ENCODE data around the gene PXDN.

The PXDN gene

DNA sequence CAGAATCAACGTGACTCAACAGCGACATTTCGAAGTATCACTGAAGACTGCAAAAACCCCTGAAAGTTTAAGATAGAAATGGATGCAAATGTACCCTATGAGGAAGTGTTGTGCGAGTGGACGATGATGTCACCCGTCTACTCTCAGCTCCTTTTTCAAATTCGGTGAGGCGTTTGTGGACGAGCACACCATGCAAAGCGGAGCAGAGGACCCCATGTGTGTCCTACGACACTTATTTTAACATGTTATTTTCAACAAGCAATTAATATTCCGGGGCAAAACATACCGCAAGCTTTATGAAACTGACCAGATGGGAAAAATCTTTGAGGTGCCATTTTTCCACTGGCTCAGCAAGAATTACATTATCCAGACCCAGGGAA lies 2.0 kb downstream of the PXDN start:
- Histone ChIP-seq H3K27me3 (replicated peaks; ENCODE audit: control insufficient read depth, insufficient read depth, low read length) (no peaks in the 10 kb centered on the region), H3K36me3 (ENCODE audit: control insufficient read depth, insufficient read depth, low read length) (no peaks in the 10 kb centered on the region), H3K4me3 (replicated peaks; ENCODE audit: low read depth, low read length) (no peak overlapping the region)
- DNase-seq (ENCODE audit: extremely low read depth, insufficient read length), result no peak
- TF ChIP-seq, protein P1, sequence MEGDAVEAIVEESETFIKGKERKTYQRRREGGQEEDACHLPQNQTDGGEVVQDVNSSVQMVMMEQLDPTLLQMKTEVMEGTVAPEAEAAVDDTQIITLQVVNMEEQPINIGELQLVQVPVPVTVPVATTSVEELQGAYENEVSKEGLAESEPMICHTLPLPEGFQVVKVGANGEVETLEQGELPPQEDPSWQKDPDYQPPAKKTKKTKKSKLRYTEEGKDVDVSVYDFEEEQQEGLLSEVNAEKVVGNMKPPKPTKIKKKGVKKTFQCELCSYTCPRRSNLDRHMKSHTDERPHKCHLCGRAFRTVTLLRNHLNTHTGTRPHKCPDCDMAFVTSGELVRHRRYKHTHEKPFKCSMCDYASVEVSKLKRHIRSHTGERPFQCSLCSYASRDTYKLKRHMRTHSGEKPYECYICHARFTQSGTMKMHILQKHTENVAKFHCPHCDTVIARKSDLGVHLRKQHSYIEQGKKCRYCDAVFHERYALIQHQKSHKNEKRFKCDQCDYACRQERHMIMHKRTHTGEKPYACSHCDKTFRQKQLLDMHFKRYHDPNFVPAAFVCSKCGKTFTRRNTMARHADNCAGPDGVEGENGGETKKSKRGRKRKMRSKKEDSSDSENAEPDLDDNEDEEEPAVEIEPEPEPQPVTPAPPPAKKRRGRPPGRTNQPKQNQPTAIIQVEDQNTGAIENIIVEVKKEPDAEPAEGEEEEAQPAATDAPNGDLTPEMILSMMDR (IDR thresholded peaks at IDR 0.05; ENCODE audit: insufficient read depth, low read length, poor library complexity, severe bottlenecking), result no peak

DNA sequence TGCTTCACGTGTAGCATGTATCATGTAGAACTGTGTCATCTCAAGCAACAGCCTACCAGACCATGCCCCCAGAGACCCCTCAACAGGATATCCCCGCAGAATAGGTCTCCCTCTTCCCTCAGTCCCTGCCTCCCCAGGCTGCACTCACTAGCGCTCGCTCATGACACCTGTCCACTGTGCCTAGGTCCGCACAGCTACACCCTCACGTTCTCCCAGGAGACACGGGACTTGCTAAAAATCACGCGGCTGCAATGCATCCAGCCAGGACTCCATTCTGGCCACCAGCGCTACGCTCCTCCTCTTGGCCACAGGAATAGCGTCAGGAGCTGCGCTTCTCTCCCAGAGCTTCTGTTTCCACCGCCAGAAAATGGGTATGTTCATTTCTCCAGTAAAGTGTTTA lies 2.5 kb downstream of the PXDN start:
- TF ChIP-seq, protein P1 (IDR thresholded peaks at IDR 0.05; ENCODE audit: insufficient read depth, low read length, poor library complexity, severe bottlenecking), result no peak
- Histone ChIP-seq H3K27me3 (replicated peaks; ENCODE audit: control insufficient read depth, insufficient read depth, low read length) (no peaks in the 10 kb centered on the region), H3K4me3 (replicated peaks; ENCODE audit: low read depth, low read length) (no peak overlapping the region), H3K36me3 (ENCODE audit: control insufficient read depth, insufficient read depth, low read length) (no peaks in the 10 kb centered on the region)
- DNase-seq (ENCODE audit: extremely low read depth, insufficient read length), result no peak

GRCh38 chr2:1740716-1741589 lies 3.4 kb downstream of the PXDN start:
- no peak for DNase-seq (ENCODE audit: extremely low read depth, insufficient read length)
- TF ChIP-seq, protein P1 (IDR thresholded peaks at IDR 0.05; ENCODE audit: insufficient read depth, low read length, poor library complexity, severe bottlenecking), result no peak
- Histone ChIP-seq H3K4me3 (replicated peaks; ENCODE audit: low read depth, low read length) (no peak overlapping the region), H3K36me3 (ENCODE audit: control insufficient read depth, insufficient read depth, low read length) (no peaks in the 10 kb centered on the region), H3K27me3 (replicated peaks; ENCODE audit: control insufficient read depth, insufficient read depth, low read length) (no peaks in the 10 kb centered on the region)

GRCh38 chr2:1739961-1740715 lies 4.2 kb downstream of the PXDN start:
- Histone ChIP-seq H3K27me3 (replicated peaks; ENCODE audit: control insufficient read depth, insufficient read depth, low read length) (no peaks in the 10 kb centered on the region), H3K4me3 (replicated peaks; ENCODE audit: low read depth, low read length) (no peak overlapping the region), H3K36me3 (ENCODE audit: control insufficient read depth, insufficient read depth, low read length) (no peaks in the 10 kb centered on the region)
- DNase-seq (ENCODE audit: extremely low read depth, insufficient read length), result no peak
- TF ChIP-seq, protein P1 (IDR thresholded peaks at IDR 0.05; ENCODE audit: insufficient read depth, low read length, poor library complexity, severe bottlenecking), result no peak

- Histone ChIP-seq H3K27me3 (replicated peaks; ENCODE audit: control insufficient read depth, insufficient read depth, low read length) (no peaks in the 10 kb centered on the region), H3K36me3 (ENCODE audit: control insufficient read depth, insufficient read depth, low read length) (no peaks in the 10 kb centered on the region), H3K4me3 (replicated peaks; ENCODE audit: low read depth, low read length) (no peak overlapping the region)
- TF ChIP-seq, protein P1 (IDR thresholded peaks at IDR 0.05; ENCODE audit: insufficient read depth, low read length, poor library complexity, severe bottlenecking), result no peak
- no peak for DNase-seq (ENCODE audit: extremely low read depth, insufficient read length)
Measured at GRCh38 chr2:1739322-1739957, 4.9 kb downstream of the PXDN start.

Data from GM06990 (cell line).